HEK293T (cell line): ENCODE data around the gene KDM4C.

Experiments
- CTCF ChIA-PET: fragments of 350-600 bp; formaldehyde crosslinking; extraction: SDS; loops from one replicate; lab custom pipeline; 2021; ENCODE audit warnings: antibody characterized with exemption, inconsistent platforms; lab: Yijun Ruan, JAX
- POLR2A ChIA-PET: fragments of 350-600 bp; formaldehyde crosslinking; extraction: SDS; loops from one replicate; lab custom pipeline; 2020; ENCODE audit warnings: antibody characterized with exemption, inconsistent platforms; lab: Yijun Ruan, JAX
- DNase-seq: peaks from one replicate; pipeline ENCODE4 v3.0.0; 2012; ENCODE audit warnings: mixed read lengths; ENCODE audit errors: extremely low spot score
- FOXA1 ChIP-seq: fragments of 450-650 bp; IDR thresholded peaks from 2 replicates; pipeline ENCODE4 v1.6.1; 2016; ENCODE audit warnings: mild to moderate bottlenecking
- FOXM1 ChIP-seq: fragments of 450-650 bp; IDR thresholded peaks from 2 replicates; pipeline ENCODE4 v1.6.1; 2017; ENCODE audit warnings: mild to moderate bottlenecking, borderline replicate concordance
- HDGF ChIP-seq: fragments of 450-650 bp; IDR thresholded peaks from 2 replicates; pipeline ENCODE4 v1.6.1; 2017; ENCODE audit warnings: antibody characterized with exemption, borderline replicate concordance
- L3MBTL2 ChIP-seq: fragments of 450-650 bp; conservative IDR thresholded peaks from 2 replicates; pipeline ENCODE4 v1.6.1; 2016; ENCODE audit warnings: mild to moderate bottlenecking
- LEF1 ChIP-seq: fragments of 450-650 bp; IDR thresholded peaks from 2 replicates; pipeline ENCODE4 v1.6.1; 2017; ENCODE audit warnings: mild to moderate bottlenecking, borderline replicate concordance
- NFRKB ChIP-seq: fragments of 450-650 bp; IDR thresholded peaks from 2 replicates; pipeline ENCODE4 v1.6.1; 2016; ENCODE audit warnings: mild to moderate bottlenecking, moderate library complexity
- SP1 ChIP-seq: fragments of 450-650 bp; IDR thresholded peaks from 2 replicates; pipeline ENCODE4 v1.6.1; 2017
- SUZ12 ChIP-seq: fragments of 450-650 bp; IDR thresholded peaks from 2 replicates; pipeline ENCODE4 v1.6.1; 2016; ENCODE audit warnings: mild to moderate bottlenecking
- ZNF384 ChIP-seq: fragments of 450-650 bp; IDR thresholded peaks from 2 replicates; pipeline ENCODE4 v1.6.1; 2016

The KDM4C gene

GRCh38 chr9:7223981-7224380 is 466.2 kb downstream of the KDM4C start:
- ChIA-PET CTCF (no interaction called here), POLR2A (no interaction called here)
- DNase-seq = no peak
- no peak for TF ChIP-seq FOXA1
- no peak for TF ChIP-seq HDGF
- TF ChIP-seq FOXM1 = no peak
- TF ChIP-seq LEF1 = no peak
- no peak for TF ChIP-seq SP1
- no peak for TF ChIP-seq L3MBTL2
- TF ChIP-seq SUZ12 = no peak
- TF ChIP-seq NFRKB = no peak
- no peak for TF ChIP-seq ZNF384
